GM19099 (cell line): Measurements from ENCODE around the gene BCKDK.

Source experiments
- POLR2A ChIP-seq: IDR thresholded peaks from 3 replicates; pipeline ENCODE4 v1.6.1; 2011; ENCODE audit warnings: low read depth; ENCODE audit not compliant: insufficient read length; ENCODE audit errors: extremely low read depth

Gene BCKDK

GRCh38 chr16:31128711-31129567, 20.8 kb downstream of the BCKDK start:
- TF ChIP-seq POLR2A, result no peak

- TF ChIP-seq POLR2A, result no peak
Measured at GRCh38 chr16:31129568-31130335, 21.6 kb downstream of the BCKDK start.

DNA sequence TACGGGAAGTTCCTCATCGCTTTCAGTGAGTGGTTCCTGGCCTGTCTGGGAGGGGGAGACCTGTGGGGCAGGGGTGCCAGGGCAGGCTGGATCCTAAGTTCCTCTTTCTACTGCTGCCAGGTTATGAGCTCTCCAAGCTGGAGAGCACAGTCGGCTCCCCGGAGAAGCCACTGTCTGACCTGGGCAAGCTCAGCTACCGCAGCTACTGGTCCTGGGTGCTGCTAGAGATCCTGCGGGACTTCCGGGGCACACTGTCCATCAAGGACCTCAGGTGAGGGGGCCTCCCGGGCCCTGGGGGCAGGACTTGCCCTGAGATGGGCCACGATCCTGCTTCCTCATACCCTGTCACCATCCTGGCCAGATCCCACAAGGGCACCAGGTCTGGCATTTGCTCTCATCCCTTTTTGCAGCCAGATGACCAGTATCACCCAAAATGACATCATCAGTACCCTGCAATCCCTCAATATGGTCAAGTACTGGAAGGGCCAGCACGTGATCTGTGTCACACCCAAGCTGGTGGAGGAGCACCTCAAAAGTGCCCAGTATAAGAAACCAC, 22.2 kb downstream of the BCKDK start:
- TF ChIP-seq POLR2A, result no peak

DNA sequence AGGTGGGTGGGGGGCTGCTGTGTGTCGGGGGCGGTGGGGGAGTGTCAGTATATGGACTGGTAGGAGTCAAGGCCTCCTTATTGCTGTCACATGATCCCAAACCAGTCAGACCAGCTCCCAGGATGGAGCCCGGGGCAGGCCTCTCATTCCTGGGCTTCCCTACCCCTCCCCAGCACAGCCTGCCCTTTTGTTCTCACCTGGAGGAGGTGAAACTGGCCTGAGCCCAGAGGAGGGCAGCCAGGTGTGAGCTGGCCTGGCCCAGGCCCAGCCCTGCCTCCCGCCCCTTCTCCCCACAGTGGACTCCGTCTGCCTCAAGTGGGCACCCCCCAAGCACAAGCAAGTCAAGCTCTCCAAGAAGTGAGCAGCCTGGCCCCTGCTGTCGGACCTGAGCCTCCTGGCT, 22.7 kb downstream of the BCKDK start:
- no peak for TF ChIP-seq POLR2A

DNA sequence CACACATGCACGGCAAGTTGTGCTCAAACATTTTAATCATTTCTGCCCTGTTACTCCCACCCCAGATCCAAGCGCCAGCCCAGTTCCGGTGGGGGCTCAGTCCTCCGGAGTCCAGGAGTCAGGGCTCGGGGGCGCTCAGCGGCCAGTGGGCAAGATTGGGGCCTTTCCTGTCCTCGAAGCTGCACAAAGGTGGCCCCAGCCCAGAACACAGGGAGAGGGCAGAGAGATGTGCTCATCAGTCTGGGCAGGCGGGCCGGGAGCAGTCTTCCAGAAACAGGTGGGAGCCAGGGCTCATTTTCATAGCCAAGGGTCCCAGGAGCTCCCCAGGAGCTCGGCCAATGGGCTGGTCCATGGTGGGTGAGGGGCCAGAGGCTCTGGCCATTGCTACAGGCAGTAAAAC, 23.2 kb downstream of the BCKDK start:
- no peak for TF ChIP-seq POLR2A

- TF ChIP-seq POLR2A, result no peak
Measured at GRCh38 chr16:31131841-31132271, 23.7 kb downstream of the BCKDK start.

DNA sequence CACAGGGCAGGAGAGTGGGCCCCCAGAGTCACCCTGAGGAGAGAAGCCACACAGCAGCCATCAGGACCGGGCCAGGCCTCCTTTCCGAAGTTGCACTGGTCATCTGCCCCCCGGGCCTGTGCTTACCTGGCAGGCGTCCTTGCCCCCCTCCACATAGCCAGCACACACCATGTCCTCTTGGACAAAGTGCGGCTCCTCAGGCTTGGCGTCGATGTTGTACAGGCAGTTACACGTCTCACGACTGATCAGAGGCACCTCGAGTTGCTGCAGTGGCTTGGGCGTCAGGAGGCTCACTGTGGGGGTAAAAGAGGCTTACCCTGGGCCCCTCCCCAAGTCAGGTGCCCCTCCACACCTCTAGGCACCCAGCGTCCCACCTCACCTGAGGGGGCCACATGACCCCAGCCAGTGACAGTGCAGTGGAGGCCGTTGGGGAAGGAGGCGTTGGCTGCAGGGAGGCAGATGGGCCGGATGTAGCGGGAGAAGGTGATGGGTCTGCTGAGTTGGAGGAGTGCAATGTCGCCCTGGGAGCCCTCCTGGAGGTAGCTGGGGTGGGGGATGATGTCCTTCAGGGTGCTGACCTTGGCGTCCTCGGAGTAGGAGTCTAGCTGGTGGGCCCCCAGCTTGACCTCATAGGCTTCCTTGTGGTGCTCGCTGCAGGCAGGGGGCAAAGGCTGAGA, 24.3 kb downstream of the BCKDK start:
- TF ChIP-seq POLR2A, result no peak

DNA sequence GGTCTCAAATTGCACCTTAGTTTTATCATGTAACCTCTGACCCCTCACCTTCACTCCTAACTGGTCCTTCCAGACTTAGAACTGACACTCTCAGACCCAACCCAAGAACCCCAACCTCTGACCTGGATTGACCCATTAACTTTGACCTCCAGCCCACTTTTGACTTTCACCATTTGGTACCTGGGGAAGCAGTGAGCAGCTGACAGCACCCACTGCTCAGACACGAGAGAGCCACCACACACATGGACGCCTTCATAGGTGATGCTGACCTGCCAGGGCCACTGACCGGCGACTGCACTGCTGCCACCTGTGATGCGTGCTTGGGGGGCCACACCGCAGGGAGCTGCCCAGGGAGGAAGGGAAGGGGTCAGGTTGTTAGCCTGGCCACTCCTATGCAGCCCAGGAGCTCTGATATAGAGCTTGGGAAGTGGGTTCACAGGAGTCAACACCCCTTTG, 24.9 kb downstream of the BCKDK start:
- TF ChIP-seq POLR2A, result no peak

GRCh38 chr16:31134091-31134571, 25.9 kb downstream of the BCKDK start:
- TF ChIP-seq POLR2A, result no peak

GRCh38 chr16:31134625-31135534, 26.7 kb downstream of the BCKDK start:
- no peak for TF ChIP-seq POLR2A

GRCh38 chr16:31135535-31136286, 27.5 kb downstream of the BCKDK start, which contains the start of gene PRSS8:
PRSS8 (minus strand) TSS chr16:31135727; CDS start chr16:31135498, 229 bp downstream.
- TF ChIP-seq POLR2A, result no peak

GRCh38 chr16:31136287-31136662, 28.1 kb downstream of the BCKDK start:
- TF ChIP-seq POLR2A, result no peak
